Neural cell (in vitro differentiated cells): ENCODE results near the gene NOTUM.
"Not testable (repeated sequence)": the region's sequence is repeated elsewhere in the genome, so short reads cannot be mapped to it uniquely, and the experiment has no call there.

Experiments used
- EP300 ChIP-seq: fragments of 450-650 bp; conservative IDR thresholded peaks from 2 replicates; pipeline ENCODE4 v1.6.1; 2014; ENCODE audit warnings: antibody characterized with exemption, mild to moderate bottlenecking, moderate library complexity; ENCODE audit not compliant: poor library complexity, severe bottlenecking
- MXI1 ChIP-seq: fragments of 450-650 bp; conservative IDR thresholded peaks from 2 replicates; pipeline ENCODE4 v1.6.1; 2014; ENCODE audit warnings: antibody characterized with exemption, mild to moderate bottlenecking; ENCODE audit not compliant: poor library complexity, severe bottlenecking
- POLR2AphosphoS5 ChIP-seq: IDR thresholded peaks from 2 replicates; pipeline ENCODE4 v1.6.1; 2012
- TF ChIP-seq, protein P1 (sequence below): fragments of 450-650 bp; IDR thresholded peaks from 2 replicates; pipeline ENCODE4 v1.5.1; 2014; ENCODE audit warnings: antibody characterized with exemption, mild to moderate bottlenecking, moderate library complexity; ENCODE audit not compliant: poor library complexity, severe bottlenecking
- TF ChIP-seq, protein P2 (sequence below): IDR thresholded peaks from 2 replicates; pipeline ENCODE4 v1.6.1; 2012; ENCODE audit warnings: borderline replicate concordance

DNA sequence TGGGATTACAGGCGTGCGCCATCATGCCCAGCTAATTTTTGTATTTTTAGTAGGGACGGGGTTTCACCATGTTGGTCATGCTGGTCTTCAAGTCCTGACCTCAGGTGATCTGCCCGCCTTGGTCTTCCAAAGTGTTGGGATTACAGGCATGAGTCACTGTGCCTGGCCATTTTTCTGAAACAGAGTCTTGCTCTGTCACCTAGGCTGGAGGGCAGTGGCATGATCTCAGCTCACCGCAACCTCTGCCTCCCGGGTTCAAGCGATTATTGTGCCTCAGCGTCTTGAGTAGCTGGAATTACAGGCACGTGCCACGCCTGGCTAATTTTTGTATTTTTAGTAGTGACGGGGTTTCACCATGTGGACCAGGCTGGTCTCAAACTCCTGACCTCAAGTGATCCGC lies 20.5 kb upstream of the NOTUM start:
- TF ChIP-seq, protein P1, sequence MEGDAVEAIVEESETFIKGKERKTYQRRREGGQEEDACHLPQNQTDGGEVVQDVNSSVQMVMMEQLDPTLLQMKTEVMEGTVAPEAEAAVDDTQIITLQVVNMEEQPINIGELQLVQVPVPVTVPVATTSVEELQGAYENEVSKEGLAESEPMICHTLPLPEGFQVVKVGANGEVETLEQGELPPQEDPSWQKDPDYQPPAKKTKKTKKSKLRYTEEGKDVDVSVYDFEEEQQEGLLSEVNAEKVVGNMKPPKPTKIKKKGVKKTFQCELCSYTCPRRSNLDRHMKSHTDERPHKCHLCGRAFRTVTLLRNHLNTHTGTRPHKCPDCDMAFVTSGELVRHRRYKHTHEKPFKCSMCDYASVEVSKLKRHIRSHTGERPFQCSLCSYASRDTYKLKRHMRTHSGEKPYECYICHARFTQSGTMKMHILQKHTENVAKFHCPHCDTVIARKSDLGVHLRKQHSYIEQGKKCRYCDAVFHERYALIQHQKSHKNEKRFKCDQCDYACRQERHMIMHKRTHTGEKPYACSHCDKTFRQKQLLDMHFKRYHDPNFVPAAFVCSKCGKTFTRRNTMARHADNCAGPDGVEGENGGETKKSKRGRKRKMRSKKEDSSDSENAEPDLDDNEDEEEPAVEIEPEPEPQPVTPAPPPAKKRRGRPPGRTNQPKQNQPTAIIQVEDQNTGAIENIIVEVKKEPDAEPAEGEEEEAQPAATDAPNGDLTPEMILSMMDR, result not testable (repeated sequence)
- TF ChIP-seq POLR2AphosphoS5, EP300, MXI1: not testable (repeated sequence)
- TF ChIP-seq, protein P2, sequence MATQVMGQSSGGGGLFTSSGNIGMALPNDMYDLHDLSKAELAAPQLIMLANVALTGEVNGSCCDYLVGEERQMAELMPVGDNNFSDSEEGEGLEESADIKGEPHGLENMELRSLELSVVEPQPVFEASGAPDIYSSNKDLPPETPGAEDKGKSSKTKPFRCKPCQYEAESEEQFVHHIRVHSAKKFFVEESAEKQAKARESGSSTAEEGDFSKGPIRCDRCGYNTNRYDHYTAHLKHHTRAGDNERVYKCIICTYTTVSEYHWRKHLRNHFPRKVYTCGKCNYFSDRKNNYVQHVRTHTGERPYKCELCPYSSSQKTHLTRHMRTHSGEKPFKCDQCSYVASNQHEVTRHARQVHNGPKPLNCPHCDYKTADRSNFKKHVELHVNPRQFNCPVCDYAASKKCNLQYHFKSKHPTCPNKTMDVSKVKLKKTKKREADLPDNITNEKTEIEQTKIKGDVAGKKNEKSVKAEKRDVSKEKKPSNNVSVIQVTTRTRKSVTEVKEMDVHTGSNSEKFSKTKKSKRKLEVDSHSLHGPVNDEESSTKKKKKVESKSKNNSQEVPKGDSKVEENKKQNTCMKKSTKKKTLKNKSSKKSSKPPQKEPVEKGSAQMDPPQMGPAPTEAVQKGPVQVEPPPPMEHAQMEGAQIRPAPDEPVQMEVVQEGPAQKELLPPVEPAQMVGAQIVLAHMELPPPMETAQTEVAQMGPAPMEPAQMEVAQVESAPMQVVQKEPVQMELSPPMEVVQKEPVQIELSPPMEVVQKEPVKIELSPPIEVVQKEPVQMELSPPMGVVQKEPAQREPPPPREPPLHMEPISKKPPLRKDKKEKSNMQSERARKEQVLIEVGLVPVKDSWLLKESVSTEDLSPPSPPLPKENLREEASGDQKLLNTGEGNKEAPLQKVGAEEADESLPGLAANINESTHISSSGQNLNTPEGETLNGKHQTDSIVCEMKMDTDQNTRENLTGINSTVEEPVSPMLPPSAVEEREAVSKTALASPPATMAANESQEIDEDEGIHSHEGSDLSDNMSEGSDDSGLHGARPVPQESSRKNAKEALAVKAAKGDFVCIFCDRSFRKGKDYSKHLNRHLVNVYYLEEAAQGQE, result not testable (repeated sequence)
